ENCODE measurements around the gene TNFSF4.

- TF ChIP-seq CTCF (IDR thresholded peaks at IDR 0.05; ENCODE audit: low read depth, low read length), result no peak
- no peak for TF ChIP-seq EZH2phosphoT487 (IDR thresholded peaks at IDR 0.05; ENCODE audit: low read depth)
Measured at GRCh38 chr1:173190101-173190936, 16.8 kb downstream of the TNFSF4 start.

All from OCI-LY3 (cell line).